ENCODE measurements around the gene CAB39L. TPM values are rescaled to one million over a fixed set of nuclear protein-coding genes. Genes with fewer than 3 reads are reported as not detected.

CAB39L gene
- total RNA-seq, 1 donor from 2014 or later: 13.2 TPM

- H3K4me3 Mint-ChIP-seq (ENCODE audit: unreplicated experiment): no peak overlapping the region
Measured at GRCh38 chr13:49262634-49263033, 181.2 kb downstream of the CAB39L start.

GRCh38 chr13:49259586-49259985 is 184.3 kb downstream of the CAB39L start:
- H3K4me3 Mint-ChIP-seq (ENCODE audit: unreplicated experiment): no peak overlapping the region
- FAIRE-seq: no peak
- H3K36me3 ChIP-seq (ENCODE audit: insufficient read depth, low read length): peaks cover 14% of the 10 kb centered on the region

More at GRCh38 chr13:49262634-49263033, 181.2 kb downstream of the CAB39L start:
- Histone ChIP-seq H3K27ac (ENCODE audit: low read depth, low read length) (no peak overlapping the region), H3K4me2 (ENCODE audit: low read length) (no peak overlapping the region), H3K9me3 (ENCODE audit: insufficient read depth, low read depth, low read length) (no peaks in the 10 kb centered on the region), H3K4me3 (ENCODE audit: insufficient read depth, low read depth, low read length) (no peak overlapping the region), H3K27me3 (ENCODE audit: insufficient read depth, low read length) (no peaks in the 10 kb centered on the region), H4K20me1 (ENCODE audit: insufficient read depth, low read length) (no peaks in the 10 kb centered on the region), H3K4me1 (ENCODE audit: insufficient read depth, low read length) (no peaks in the 10 kb centered on the region), H3K36me3 (ENCODE audit: insufficient read depth, low read length) (peaks cover 9% of the 10 kb centered on the region), H2AFZ (ENCODE audit: low read depth, low read length) (no peak overlapping the region), H3K9ac (ENCODE audit: low read length) (no peak overlapping the region), H3K79me2 (ENCODE audit: insufficient read depth, low read length) (no peaks in the 10 kb centered on the region)
- Mint-ChIP-seq H3K36me3 (ENCODE audit: low read depth, unreplicated experiment) (peaks cover 18% of the 10 kb centered on the region), H3K27me3 (ENCODE audit: low read depth, unreplicated experiment) (no peaks in the 10 kb centered on the region), H3K9me3 (ENCODE audit: unreplicated experiment) (no peaks in the 10 kb centered on the region), H3K4me1 (ENCODE audit: low read depth, unreplicated experiment) (peaks cover 2% of the 10 kb centered on the region), H3K27ac (ENCODE audit: unreplicated experiment) (no peak overlapping the region)
- no peak for FAIRE-seq
- TF ChIP-seq CTCF (IDR thresholded peaks at IDR 0.05; ENCODE audit: insufficient read depth, low read depth, low read length) (no peak), EZH2 (IDR thresholded peaks at IDR 0.05; ENCODE audit: insufficient read depth, low read length) (no peak)
- DNase-seq (ENCODE audit: low read depth): no peak

More at GRCh38 chr13:49259586-49259985, 184.3 kb downstream of the CAB39L start:
- H3K9ac ChIP-seq (ENCODE audit: low read length): no peak overlapping the region
- peaks cover 17% of the 10 kb centered on the region for H3K36me3 Mint-ChIP-seq (ENCODE audit: low read depth, unreplicated experiment)
- no peak overlapping the region for H3K4me3 ChIP-seq (ENCODE audit: insufficient read depth, low read depth, low read length)
- no peaks in the 10 kb centered on the region for H4K20me1 ChIP-seq (ENCODE audit: insufficient read depth, low read length)
- H3K27ac Mint-ChIP-seq (ENCODE audit: unreplicated experiment): no peak overlapping the region
- H3K27me3 Mint-ChIP-seq (ENCODE audit: low read depth, unreplicated experiment): no peaks in the 10 kb centered on the region
- no peak overlapping the region for H3K27ac ChIP-seq (ENCODE audit: low read depth, low read length)
- H3K79me2 ChIP-seq (ENCODE audit: insufficient read depth, low read length): no peaks in the 10 kb centered on the region
- H3K4me1 ChIP-seq (ENCODE audit: insufficient read depth, low read length): no peaks in the 10 kb centered on the region
- H3K27me3 ChIP-seq (ENCODE audit: insufficient read depth, low read length): no peaks in the 10 kb centered on the region
- no peaks in the 10 kb centered on the region for H3K4me1 Mint-ChIP-seq (ENCODE audit: low read depth, unreplicated experiment)
- no peak for DNase-seq (ENCODE audit: low read depth)
- TF ChIP-seq CTCF (IDR thresholded peaks at IDR 0.05; ENCODE audit: insufficient read depth, low read depth, low read length) (no peak), EZH2 (IDR thresholded peaks at IDR 0.05; ENCODE audit: insufficient read depth, low read length) (no peak)
- no peaks in the 10 kb centered on the region for H3K9me3 ChIP-seq (ENCODE audit: insufficient read depth, low read depth, low read length)
- H2AFZ ChIP-seq (ENCODE audit: low read depth, low read length): no peak overlapping the region
- no peak overlapping the region for H3K4me2 ChIP-seq (ENCODE audit: low read length)
- H3K9me3 Mint-ChIP-seq (ENCODE audit: unreplicated experiment): no peaks in the 10 kb centered on the region

Other genes starting within 250 kb of the CAB39L start
- gene MLNR, start 223.7 kb downstream of the CAB39L start, total RNA-seq: not detected in 2 replicates
- 7.0 and 7.2 TPM in 2 replicates for gene CDADC1, start 196.1 kb downstream of the CAB39L start, total RNA-seq
- gene SETDB2, start 210 bp upstream of the CAB39L start, total RNA-seq: 5.6 and 5.8 TPM in 2 replicates
- 26.8 and 30.8 TPM in 2 replicates for gene PHF11, start 51.9 kb upstream of the CAB39L start, total RNA-seq
- 16.1 and 16.3 TPM in 2 replicates for gene RCBTB1, start 141.5 kb upstream of the CAB39L start, total RNA-seq
- gene ARL11, start 184.4 kb upstream of the CAB39L start, total RNA-seq: not detected in 2 replicates
- gene EBPL, start 247.4 kb upstream of the CAB39L start, total RNA-seq: 57.6 and 62.1 TPM in 2 replicates

Measured in astrocyte (in vitro differentiated cells and primary cell).